ENCODE measurements around the gene DIRAS1.
A peak's percentile ranks its signal among the peaks of the same experiment; 100 is the strongest.

DIRAS1 gene

GRCh38 chr19:2686360-2686759 is 34.8 kb downstream of the DIRAS1 start:
- Histone ChIP-seq H3K4me3 (ENCODE audit: insufficient read depth, low read length, poor library complexity, severe bottlenecking) (no peak overlapping the region), H3K27ac (ENCODE audit: low read depth, low read length) (no peak overlapping the region), H3K79me2 (ENCODE audit: insufficient read depth, low read length) (no peaks in the 10 kb centered on the region)

GRCh38 chr19:2685204-2685704 is 35.9 kb downstream of the DIRAS1 start:
- no peak for TF ChIP-seq EZH2phosphoT487 (conservative IDR thresholded peaks at IDR 0.05; ENCODE audit: low read length)
- no peak for TF ChIP-seq CTCF (IDR thresholded peaks at IDR 0.05; ENCODE audit: insufficient read depth, low read length, poor library complexity, severe bottlenecking)
- Histone ChIP-seq H3K27ac (ENCODE audit: low read depth, low read length) (no peak overlapping the region), H3K36me3 (ENCODE audit: low read length) (no peaks in the 10 kb centered on the region), H3F3A (ENCODE audit: insufficient read depth) (no peaks in the 10 kb centered on the region; the same call in 1 of the 2 replicates), H3K79me2 (ENCODE audit: insufficient read depth, low read length) (no peaks in the 10 kb centered on the region), H3K4me3 (ENCODE audit: insufficient read depth, low read length, poor library complexity, severe bottlenecking) (no peak overlapping the region), H3K27me3 (ENCODE audit: low read length) (no peaks in the 10 kb centered on the region), H3K9me2 (replicated peaks; ENCODE audit: insufficient read depth, low read length) (no peaks in the 10 kb centered on the region), H3K9me3 (ENCODE audit: insufficient read depth, low read length) (no peaks in the 10 kb centered on the region), H3K9ac (ENCODE audit: low read length) (no peak overlapping the region), H2AFZ (ENCODE audit: low read depth, low read length, severe bottlenecking) (no peak overlapping the region), H3K4me2 (ENCODE audit: low read depth, low read length, poor library complexity, severe bottlenecking) (no peak overlapping the region), H4K20me1 (ENCODE audit: low read depth, low read length) (no peaks in the 10 kb centered on the region)

More at GRCh38 chr19:2686360-2686759, 34.8 kb downstream of the DIRAS1 start:
- Histone ChIP-seq H4K20me1 (ENCODE audit: low read depth, low read length) (no peaks in the 10 kb centered on the region), H3K4me2 (ENCODE audit: low read depth, low read length, poor library complexity, severe bottlenecking) (no peak overlapping the region), H2AFZ (ENCODE audit: low read depth, low read length, severe bottlenecking) (no peak overlapping the region), H3K9ac (ENCODE audit: low read length) (no peak overlapping the region), H3K9me2 (replicated peaks; ENCODE audit: insufficient read depth, low read length) (no peaks in the 10 kb centered on the region), H3K27me3 (ENCODE audit: low read length) (no peaks in the 10 kb centered on the region), H3K36me3 (ENCODE audit: low read length) (no peaks in the 10 kb centered on the region), H3K9me3 (ENCODE audit: insufficient read depth, low read length) (no peaks in the 10 kb centered on the region), H3F3A (ENCODE audit: insufficient read depth) (no peaks in the 10 kb centered on the region)
- no peak for TF ChIP-seq EZH2phosphoT487 (conservative IDR thresholded peaks at IDR 0.05; ENCODE audit: low read length)

- no peak overlapping the region for H3K9ac ChIP-seq (ENCODE audit: low read length)
- TF ChIP-seq CTCF (IDR thresholded peaks at IDR 0.05; ENCODE audit: insufficient read depth, low read length, poor library complexity, severe bottlenecking) (no peak), EZH2phosphoT487 (conservative IDR thresholded peaks at IDR 0.05; ENCODE audit: low read length) (no peak)
- H3K9me3 ChIP-seq (ENCODE audit: insufficient read depth, low read length): no peaks in the 10 kb centered on the region
- H2AFZ ChIP-seq (ENCODE audit: low read depth, low read length, severe bottlenecking): no peak overlapping the region
- H4K20me1 ChIP-seq (ENCODE audit: low read depth, low read length): no peaks in the 10 kb centered on the region
- no peak overlapping the region for H3K4me3 ChIP-seq (ENCODE audit: insufficient read depth, low read length, poor library complexity, severe bottlenecking)
- H3F3A ChIP-seq (ENCODE audit: insufficient read depth): no peaks in the 10 kb centered on the region; the same call in 1 of the 2 replicates
- no peak overlapping the region for H3K4me2 ChIP-seq (ENCODE audit: low read depth, low read length, poor library complexity, severe bottlenecking)
- no peak overlapping the region for H3K27ac ChIP-seq (ENCODE audit: low read depth, low read length)
- H3K79me2 ChIP-seq (ENCODE audit: insufficient read depth, low read length): no peaks in the 10 kb centered on the region
- H3K9me2 ChIP-seq (replicated peaks; ENCODE audit: insufficient read depth, low read length): no peaks in the 10 kb centered on the region
- H3K36me3 ChIP-seq (ENCODE audit: low read length): no peaks in the 10 kb centered on the region
- no peaks in the 10 kb centered on the region for H3K27me3 ChIP-seq (ENCODE audit: low read length)
These were observed 37.7 kb downstream of the DIRAS1 start for GRCh38 chr19:2683430-2684003.

GRCh38 chr19:2680808-2681207 is 40.4 kb downstream of the DIRAS1 start:
- no peak overlapping the region for H2AFZ ChIP-seq (ENCODE audit: low read depth, low read length, severe bottlenecking)
- no peaks in the 10 kb centered on the region; the same call in 1 of the 2 replicates for H3F3A ChIP-seq (ENCODE audit: insufficient read depth)
- no peaks in the 10 kb centered on the region for H3K9me3 ChIP-seq (ENCODE audit: insufficient read depth, low read length)
- H3K27ac ChIP-seq (ENCODE audit: low read depth, low read length): peak overlapping the region; percentile 65
- H4K20me1 ChIP-seq (ENCODE audit: low read depth, low read length): no peaks in the 10 kb centered on the region
- H3K4me2 ChIP-seq (ENCODE audit: low read depth, low read length, poor library complexity, severe bottlenecking): peak overlapping the region; percentile 41
- no peaks in the 10 kb centered on the region for H3K36me3 ChIP-seq (ENCODE audit: low read length)
- H3K27me3 ChIP-seq (ENCODE audit: low read length): no peaks in the 10 kb centered on the region
- no peak for TF ChIP-seq CTCF (IDR thresholded peaks at IDR 0.05; ENCODE audit: insufficient read depth, low read length, poor library complexity, severe bottlenecking)
- no peak for TF ChIP-seq EZH2phosphoT487 (conservative IDR thresholded peaks at IDR 0.05; ENCODE audit: low read length)
- H3K9me2 ChIP-seq (replicated peaks; ENCODE audit: insufficient read depth, low read length): no peaks in the 10 kb centered on the region
- peak overlapping the region; percentile 18 for H3K4me3 ChIP-seq (ENCODE audit: insufficient read depth, low read length, poor library complexity, severe bottlenecking)
- H3K79me2 ChIP-seq (ENCODE audit: insufficient read depth, low read length): no peaks in the 10 kb centered on the region
- H3K9ac ChIP-seq (ENCODE audit: low read length): no peak overlapping the region
